HK-2 (cell line): ENCODE data around the gene BIN1.

Source experiments
- DNase-seq: peaks from one replicate; pipeline ENCODE4 v3.0.0-alpha.2; 2018; ENCODE audit not compliant: unreplicated experiment

The BIN1 gene

DNA sequence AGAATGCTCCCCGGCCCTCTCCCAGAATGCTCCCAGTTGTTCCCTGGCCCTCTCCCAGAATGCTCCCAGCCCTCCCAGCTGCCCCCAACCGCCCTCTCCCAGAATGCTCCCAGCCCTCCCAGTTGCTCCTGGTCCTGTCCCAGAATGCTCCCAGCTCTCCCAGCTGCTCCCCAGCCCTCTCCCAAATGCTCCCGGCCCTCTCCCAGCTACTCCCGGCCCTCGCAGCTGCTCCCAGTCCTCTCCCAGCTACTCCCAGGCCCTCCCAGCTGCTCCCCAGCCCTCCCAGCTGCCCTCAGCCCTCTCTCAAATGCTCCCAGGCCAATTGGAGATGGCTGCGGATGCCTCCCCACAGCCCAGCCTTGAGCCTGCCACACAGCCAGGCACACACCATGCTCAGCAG lies 31.1 kb downstream of the BIN1 start:
- DNase-seq: no peak

DNA sequence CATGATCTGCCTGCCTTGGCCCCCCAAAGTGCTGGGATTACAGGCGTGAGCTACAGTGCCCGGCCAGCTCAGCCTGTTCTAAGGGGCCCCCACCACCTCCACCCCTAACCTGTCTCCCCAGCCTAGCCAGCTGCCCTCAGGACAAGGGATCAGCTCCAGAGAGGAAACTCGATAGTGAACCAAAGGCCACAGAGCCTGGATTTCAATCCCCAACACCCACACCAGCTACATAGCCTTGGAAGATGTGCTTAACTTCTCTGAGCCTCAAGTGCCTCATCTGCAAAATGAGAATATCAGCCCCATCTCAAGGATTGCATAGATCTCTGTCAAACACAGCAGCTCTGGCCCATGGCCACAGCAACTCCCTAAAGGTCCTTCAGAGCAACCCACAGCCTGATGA lies 32.0 kb downstream of the BIN1 start:
- DNase-seq: no peak

DNA sequence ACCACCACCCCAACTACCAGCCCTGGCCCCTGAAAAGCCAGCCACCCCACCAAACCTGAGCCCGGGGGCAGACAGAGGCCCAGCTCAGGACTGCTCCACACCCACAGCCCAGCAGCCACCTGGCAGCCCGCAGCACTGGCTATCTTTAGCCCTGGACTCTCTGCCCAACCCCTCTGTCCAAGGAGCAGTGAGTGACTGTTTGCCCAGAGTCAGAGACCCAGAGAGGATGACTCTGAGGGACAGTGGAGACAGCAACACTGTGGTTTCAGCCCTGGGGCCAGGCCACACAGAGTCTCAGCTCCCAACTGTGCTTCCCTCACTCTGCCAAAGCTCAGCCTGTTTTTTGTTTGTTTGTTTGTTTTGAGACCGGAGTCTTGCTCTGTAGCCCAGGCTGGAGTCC lies 32.6 kb downstream of the BIN1 start:
- DNase-seq: no peak

DNA sequence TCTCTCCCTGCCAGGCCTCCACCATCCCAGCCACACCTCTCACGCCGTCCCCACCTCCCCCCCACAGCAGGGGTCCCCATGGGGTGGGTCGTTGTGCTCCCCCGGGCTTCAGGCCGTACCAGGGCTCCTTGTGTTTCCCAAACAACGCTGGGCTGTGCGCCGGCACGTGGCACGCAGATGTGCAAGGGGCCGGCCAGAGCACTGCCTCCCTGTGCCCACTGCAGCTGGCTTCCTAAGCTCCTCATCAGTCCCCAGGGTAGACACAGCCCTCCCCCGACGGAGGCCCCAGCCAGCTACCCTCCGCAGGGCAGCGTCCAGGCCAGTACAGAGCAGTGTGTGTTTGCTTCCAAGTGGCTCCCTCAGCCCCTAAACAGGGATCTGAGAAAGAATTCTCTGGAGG lies 34.0 kb downstream of the BIN1 start:
- DNase-seq: no peak

DNA sequence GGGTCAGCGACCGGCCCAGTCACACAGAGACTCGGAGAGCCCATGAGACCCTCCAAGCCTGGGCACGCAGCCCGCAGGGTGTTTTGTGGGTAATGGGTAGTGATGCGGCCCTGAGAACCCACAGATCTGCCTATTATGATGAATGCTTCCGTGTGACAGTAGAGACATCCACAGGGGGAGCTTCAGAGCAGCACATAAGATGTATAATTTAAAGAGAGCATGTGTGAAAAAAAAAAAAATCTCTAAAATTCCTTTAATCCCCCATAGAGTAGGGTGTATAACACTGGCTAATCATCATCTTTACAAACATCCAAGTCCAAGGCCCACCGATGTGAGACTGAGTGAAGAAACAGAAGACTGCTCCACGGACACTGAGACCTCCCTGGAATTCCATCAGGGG lies 34.6 kb downstream of the BIN1 start:
- no peak for DNase-seq

DNA sequence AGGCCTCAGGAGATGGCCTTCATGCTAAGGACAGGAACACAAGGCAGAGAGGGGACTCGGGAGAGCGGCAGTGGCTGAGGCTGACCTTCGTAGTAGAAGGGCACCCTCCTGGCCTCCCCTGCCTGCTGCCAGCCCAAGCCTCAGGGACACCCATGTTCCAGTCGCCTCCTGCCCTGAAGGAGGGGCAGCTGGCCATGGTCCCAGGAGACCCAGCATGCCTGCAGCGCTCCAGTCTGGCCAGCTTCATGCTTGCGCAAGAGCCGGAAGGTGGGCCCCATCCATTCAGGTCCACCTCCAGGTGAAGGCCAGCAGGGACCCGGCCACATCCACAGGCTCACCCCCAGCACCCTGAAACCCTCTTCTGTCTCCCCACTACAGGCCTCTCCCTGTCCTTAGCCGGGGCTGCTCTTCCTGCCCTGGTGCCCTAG lies 35.0 kb downstream of the BIN1 start:
- DNase-seq: no peak

DNA sequence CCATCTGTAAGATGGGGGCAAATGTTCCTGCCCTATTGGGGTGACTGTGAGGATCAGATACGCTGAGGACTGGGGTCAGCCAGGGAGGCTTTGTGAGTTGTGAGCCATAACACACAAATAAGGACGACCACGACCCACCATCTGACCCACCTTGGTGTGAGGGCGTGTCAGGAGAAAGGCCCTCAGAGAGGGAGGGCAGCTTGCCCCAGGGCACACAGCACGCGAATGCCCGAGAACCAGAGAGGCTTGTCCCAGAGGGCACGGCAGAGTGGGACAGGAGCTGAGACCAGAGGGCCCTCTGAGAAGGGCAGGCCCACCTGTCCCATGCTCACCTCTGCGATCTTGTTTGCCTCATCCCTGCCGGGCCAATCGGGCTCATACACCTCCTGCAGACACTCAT lies 36.7 kb downstream of the BIN1 start:
- no peak for DNase-seq

DNA sequence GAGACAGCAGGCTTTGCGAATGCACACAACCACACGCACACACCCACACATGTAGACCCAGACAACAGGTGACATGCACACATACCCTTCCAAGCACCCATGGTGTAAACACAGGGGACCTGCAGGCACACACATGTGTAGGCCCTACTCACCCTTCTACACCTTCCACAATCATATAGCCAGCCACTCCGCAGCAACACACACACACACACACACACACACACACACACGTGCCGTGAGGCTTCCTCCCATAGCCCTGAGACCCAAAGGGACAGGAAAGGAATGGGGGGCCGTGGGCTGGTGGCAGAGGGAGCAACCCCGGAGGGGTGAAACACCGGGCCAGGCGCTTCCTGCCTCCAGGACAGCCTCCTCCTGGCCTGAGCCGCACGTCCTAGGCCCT lies 37.4 kb downstream of the BIN1 start:
- no peak for DNase-seq

DNA sequence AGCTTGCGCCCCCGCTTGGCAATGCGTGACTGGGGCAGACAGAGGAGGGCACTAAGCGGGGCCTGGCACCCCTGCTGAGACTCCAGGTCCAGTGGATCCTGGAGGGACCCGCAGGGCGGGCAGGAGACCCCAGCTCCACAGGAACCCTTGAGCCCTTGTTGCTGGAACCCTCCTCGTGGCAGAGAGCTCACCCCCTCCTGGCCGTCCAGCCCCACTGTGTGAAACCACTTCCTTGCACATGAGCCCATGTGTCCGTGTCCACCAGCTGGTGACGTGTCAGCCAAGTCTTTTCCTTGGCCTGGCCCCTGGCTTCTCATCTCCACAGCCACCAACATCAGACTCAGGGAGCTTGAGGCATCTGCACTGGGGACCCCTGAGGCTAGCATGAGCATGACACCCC lies 38.0 kb downstream of the BIN1 start:
- no peak for DNase-seq

DNA sequence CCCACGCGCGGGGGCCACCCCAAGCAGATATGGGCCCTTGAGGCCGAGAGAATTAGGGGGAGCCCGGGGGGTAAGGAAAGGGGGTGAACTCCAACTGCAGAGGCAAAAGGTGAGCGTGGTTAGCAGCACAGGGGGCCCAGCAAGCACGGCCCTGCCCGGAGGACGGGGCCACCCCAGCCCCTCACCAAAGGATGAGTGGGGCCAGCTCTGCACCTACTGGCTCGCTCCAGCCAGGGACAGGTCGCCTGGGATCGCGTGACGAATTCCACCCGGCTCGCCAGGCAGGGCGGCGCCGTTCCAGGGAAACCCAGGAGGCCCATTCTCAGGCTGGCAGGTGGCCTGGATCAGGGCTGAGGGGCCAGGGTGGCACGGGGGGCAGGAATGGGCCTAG lies 38.6 kb downstream of the BIN1 start:
- no peak for DNase-seq

DNA sequence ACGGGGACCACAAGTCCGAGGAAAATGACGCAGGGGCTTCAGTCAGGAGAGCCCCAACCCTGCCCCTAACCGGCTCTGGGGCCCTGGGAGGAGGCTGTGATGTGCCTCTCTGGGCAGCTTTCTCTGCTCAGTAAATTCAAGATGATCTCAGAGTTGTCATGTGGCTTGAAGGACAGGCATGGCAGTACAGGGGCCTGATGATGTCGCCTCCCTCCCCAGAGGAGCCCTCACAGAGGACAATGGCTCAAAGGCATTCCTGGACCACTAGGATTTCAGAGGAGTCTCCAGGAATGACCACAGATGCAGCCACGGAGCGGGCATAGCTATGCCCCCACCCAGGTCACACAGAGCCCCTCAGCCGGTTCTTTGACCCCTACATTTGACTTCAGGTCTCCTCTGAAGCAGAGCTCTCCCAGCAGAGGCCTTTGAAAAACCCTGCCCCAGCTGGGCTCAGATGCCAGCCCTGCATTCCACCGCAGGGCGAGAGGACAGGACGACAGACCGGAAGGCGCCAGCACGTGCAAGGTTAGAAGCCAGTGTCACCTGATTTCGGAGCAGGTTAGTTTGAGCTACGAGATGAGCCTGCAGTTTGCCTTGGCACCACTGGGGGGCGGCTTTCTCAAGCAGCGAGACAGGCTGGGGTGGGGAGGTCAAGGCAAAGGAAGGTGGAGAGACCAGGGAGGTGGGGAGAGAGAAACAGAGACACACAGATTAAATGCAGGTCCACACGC lies 39.2 kb downstream of the BIN1 start:
- peak; percentile 80 for DNase-seq

DNA sequence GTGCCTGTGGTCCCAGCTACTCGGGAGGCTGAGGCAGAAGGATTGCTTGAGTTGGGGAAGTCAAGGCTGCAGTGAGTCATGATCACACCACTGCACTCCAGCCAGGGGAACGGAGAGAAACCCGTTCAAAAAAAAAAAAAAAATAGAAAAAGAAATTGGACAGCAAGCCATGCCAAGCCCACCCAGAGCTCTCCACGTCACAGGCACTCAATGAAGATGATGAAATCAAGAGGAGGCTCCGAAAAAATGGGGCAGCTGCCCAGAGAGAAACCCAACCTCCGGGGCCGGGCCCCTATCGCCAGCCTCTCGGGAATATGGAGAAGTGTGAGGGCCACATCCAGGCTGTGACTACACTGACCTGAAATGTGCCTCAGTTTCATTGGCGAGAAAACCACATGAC lies 40.0 kb downstream of the BIN1 start:
- no peak for DNase-seq

DNA sequence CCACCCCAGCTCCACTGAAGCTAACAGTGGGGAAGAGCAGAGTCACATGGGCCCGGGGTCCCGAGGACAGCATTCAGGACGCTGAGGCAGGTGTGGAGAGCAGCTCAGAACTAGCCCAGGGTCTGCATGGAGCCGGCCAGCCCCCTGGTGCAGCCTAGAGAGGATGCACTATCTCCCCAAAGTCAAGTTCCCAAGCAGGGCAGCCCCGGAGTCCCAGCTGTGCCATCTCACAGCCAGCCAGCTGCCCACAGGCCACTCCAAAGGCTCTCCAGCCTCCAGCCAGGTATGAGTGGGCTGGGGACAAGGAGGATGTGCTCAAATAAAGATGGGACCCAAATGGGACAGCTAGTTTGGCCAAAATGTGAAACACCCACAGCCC lies 41.0 kb downstream of the BIN1 start:
- DNase-seq: no peak

DNA sequence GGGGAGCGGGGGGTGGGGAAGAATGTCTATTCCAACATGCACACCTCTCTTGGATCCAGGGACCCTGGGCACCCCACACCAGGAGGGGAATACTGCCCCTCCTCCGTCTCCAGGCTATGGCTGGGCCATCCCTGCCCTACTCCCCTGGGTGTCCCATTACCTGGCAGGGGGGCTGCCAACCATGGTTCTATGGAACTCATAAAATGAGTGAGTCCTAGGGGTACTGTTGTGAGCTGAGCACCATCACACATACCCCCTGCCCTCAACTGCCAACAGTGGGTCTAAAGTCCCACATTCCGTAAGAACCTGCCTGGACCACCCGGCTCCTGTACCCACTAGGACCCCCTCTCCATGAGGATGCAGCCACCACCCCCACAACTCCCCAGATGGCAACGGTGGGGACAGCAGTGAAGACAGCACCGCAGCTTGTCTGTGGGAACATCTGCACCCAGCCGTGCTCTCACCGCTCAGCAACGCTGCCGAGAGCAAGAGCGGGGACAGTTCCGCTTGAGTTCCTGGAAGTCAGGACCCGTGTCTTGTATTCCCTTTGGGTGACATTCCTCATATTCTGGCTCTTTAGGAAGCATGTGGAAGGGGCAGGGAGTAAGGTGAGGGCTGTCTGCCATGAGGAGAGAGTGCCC lies 41.5 kb downstream of the BIN1 start:
- DNase-seq: no peak

DNA sequence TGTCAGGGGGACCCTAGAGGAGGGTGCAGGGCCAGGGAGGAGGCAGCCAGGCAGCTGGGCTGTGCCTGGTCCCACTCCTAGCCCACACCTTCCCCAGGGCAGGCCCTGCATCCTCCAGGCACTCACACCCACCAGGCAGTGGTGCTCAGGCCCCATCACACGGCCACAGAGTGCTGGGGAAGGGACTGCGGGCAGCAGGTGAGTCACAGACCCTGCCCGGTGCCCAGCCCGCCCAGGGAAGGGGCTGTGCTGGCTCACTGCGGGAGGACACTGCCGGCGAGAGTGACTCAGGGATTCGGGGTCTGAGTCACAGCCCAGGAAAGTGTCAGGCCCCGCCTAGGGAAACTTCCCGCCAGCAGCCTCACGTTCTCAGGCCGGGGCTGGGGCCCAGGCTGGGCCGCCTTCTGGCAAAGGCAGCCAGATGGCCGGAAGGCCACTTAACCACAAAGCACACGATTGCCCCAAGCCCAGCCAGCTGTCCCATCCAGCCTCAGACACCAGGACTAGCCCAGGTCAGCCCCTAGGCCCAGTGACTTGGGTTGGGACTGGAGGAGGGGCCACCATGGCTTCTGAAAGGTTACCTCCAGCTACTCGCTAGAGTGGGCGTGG lies 42.2 kb downstream of the BIN1 start:
- DNase-seq: peak; percentile 97

DNA sequence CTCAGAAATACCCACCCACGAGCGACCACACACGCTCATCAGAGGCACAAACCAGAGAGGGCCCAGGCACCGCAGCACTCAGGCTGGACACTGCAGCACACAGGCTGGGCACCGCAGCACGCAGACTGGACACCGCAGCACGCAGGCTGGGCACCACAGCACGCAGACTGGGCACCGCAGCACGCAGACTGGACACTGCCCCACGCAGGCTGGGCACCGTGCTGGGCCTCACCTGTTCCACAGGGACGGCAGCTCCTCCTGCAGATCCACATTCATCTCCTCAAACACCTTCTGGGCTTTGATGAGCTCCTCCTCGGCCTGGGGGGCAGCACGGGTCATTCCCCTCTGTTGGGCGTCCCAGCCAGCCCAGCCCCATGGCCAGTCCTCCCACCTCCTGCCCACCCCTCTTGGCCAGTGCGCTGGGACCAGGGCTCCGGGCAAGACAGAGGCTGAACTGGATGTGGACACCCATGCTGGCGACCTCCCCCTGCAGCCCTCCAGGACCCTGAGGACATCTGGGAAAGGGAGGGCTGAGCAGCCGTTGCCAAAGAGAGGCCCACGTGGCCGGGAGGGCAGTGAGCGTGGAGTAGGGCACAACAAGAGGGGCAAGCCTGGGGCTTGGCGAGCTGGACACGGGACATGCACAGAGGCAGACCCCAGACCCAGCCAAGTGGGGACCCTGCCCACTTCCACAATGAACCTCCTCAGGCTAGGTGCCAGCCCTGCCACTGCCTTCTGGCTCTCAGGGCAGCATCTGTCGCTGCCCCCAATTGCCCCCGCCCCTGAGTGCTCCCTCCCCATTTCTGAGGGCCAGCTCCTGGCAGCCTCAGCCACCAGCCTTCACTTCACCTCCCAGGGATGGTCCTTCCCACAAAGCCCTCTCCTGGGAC lies 43.0 kb downstream of the BIN1 start:
- no peak for DNase-seq

DNA sequence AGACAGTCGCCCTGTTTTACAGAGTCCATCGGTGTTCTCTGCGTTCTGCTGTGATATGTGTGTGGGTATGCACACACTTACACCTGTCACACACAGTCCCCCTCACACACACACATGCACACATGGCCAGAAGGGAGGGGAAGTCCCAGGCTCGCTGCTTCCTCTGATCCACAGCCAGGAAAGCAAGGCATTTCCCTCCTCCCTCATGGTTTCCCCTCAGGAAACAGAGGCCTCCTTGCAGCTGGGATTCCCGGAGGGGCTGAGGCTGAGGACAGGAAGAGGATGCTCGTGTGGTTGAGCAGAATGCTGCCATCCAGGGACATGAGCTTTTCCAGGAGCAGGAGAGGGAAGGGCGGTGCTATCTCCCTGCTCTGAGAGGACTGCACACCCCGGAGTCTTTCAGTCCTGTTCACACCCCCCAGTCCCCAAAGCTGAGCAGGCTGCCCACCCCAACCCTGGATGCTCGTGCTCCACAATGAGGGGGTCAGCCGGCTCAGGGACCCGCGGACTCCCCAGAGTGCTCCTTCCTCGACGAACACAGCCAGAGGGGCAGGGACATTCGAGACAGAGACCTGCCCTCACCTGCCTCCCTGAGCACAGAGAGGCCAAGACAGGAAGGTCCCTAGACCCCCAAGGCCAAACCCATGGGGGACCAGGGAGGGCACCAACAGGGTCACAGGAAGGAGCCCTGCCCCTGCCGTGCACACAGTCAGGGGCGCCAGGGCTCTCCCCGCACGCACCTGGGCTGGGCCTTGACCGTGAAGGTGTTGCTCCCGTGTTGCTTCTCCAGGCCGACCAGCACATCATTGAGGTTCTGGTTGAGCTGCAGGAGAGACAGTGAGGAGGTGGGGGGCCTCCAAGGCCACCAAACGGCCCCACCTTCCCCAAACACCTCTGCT lies 45.3 kb downstream of the BIN1 start:
- no peak for DNase-seq

DNA sequence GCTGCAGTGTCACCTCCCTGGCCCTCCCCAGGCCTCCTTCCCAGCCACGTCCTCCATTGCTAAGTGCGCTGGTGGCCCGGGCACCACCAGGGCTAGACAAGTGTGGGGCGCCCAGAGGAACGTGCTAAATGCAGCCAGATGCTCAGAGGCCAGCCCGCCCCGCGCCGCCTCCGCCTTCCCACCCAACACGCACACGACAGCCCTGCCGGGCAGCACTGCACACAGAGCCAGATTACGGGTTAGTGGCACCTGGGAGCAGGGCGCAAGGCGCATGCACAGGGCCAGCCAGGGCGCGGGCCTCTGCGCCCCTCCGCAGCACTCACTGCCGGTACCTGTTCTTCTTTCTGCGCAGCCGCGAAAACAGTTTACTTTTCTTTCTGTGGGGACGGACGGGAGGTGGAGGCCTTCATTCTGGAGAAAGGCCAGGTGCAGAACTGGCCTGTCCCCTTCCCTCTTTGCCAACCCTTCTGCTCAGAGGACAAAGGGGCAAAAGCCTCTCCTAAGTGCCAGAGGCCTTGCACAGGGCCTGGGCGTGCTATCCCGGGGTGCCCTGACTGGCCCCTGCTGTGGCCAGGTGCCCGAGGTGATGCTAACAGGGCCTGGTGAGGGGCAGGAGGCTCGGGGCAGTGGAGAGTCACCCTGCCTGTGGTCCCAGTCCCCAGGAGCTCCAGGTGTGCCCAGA lies 46.5 kb downstream of the BIN1 start:
- no peak for DNase-seq

DNA sequence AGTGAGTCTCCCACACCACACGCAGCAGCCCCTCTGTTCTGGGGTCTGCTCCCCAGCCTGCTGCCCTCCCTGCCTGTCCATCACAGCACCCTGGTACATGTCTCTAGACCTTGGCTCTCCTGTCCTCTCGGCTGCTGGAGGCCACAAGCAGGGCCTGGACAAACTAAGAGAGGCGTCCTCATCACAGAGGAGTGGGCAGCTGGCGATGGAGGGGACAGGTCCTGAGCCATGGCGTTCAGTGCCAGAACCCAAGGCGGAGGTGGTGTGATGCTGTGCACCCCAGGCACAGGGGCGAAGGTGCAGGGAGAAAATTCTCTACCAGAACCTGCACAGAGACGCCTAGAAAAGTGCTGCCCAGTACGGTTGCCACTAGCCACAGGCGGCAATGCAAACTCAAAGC lies 47.4 kb downstream of the BIN1 start:
- DNase-seq: no peak

DNA sequence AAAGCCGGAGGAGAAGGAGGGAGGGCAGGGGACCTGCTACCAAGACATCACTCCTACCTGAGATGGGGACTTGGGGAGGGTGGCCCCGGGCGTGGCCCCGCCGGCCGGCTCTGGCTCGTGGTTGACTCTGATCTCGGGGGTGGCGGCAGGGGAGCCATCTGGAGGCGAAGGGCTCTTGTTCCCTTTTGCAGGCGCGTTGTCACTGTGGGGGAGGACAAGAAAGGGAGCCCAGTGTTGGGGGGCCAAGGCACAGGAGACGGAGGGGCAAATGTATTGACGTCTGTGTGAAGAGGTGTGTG lies 48.1 kb downstream of the BIN1 start:
- no peak for DNase-seq
